T-helper 1 cell treated with Interleukin-12 subunit alpha and Interleukin-12 subunit beta and Interleukin-4 antibody, amounts not matched to agents 30 ng/mL and 1 ng/mL, for 36 hours (primary cell): ENCODE measurements around the gene UBB. TPM values are rescaled to one million over a fixed set of nuclear protein-coding genes. Genes with fewer than 3 reads are reported as not detected.

ENCODE experiments used
- intact Hi-C: fragments of 100-400 bp; cut with micrococcal nuclease; formaldehyde crosslinking; loops from one replicate; pipeline ENCODE4 v1.15.1; 2024
- total RNA-seq: library from RNA; stranded (reverse); gene quantifications from 2 replicates; pipeline ENCODE4 v1.2.3, GENCODE V29; 2022

UBB gene
- 1,398 and 1,399 TPM in 2 replicates for total RNA-seq

- intact Hi-C loops: loop anchor here (1.0 to 10.0 kb wide), 9 partner anchors 18 to 272 kb away; partner anchors contain the start of genes CENPV, PIGL and ZNF624
Observed at GRCh38 chr17:16380640-16381495, at the start of gene UBB. Gene UBB (plus strand): TSS chr17:16381091. CDS start chr17:16381908, 817 bp downstream.

GRCh38 chr17:16338391-16338790 is 42.5 kb upstream of the UBB start:
- intact Hi-C loops: no loop called here

- intact Hi-C loops: no loop called here
Observed at GRCh38 chr17:16339402-16339801, 41.5 kb upstream of the UBB start.

GRCh38 chr17:16339959-16340358 is 40.9 kb upstream of the UBB start:
- intact Hi-C loops: no loop called here

GRCh38 chr17:16342979-16343378 is 37.9 kb upstream of the UBB start:
- intact Hi-C loops: no loop called here

GRCh38 chr17:16343569-16343968 is 37.3 kb upstream of the UBB start:
- intact Hi-C loops: no loop called here

- intact Hi-C loops: no loop called here
Observed at GRCh38 chr17:16345565-16345964, 35.3 kb upstream of the UBB start.

GRCh38 chr17:16346721-16347271 is 34.1 kb upstream of the UBB start:
- intact Hi-C loops: no loop called here

- intact Hi-C loops: no loop called here
Observed at GRCh38 chr17:16348586-16348985, 32.3 kb upstream of the UBB start.

GRCh38 chr17:16349431-16349830 is 31.5 kb upstream of the UBB start:
- intact Hi-C loops: no loop called here

- intact Hi-C loops: loop anchor here (2.0 kb wide), 2 partner anchors 29 to 135 kb away; partner anchors contain the start of genes PIGL and UBB
Observed at GRCh38 chr17:16351831-16352230, 29.1 kb upstream of the UBB start.

- intact Hi-C loops: loop anchor here (2.0 kb wide), 2 partner anchors 29 to 135 kb away; partner anchors contain the start of genes PIGL and UBB
Observed at GRCh38 chr17:16352303-16352666, 28.6 kb upstream of the UBB start.

- intact Hi-C loops: loop anchor here (1.0 to 2.0 kb wide), 4 partner anchors 11 to 136 kb away; partner anchors contain the start of genes PIGL and UBB
Observed at GRCh38 chr17:16352667-16353316, 28.1 kb upstream of the UBB start.

GRCh38 chr17:16353317-16354174 is 27.3 kb upstream of the UBB start, which contains the start of gene CENPV:
Gene CENPV (minus strand): TSS chr17:16353469. CDS start chr17:16353436, 33 bp downstream.
- intact Hi-C loops: loop anchor here (1.0 to 2.0 kb wide), 4 partner anchors 10 to 137 kb away; partner anchors contain the start of genes PIGL and UBB

GRCh38 chr17:16354585-16354984 is 26.3 kb upstream of the UBB start:
- intact Hi-C loops: no loop called here

GRCh38 chr17:16358394-16358793 is 22.5 kb upstream of the UBB start:
- intact Hi-C loops: no loop called here

GRCh38 chr17:16361874-16362273 is 19.0 kb upstream of the UBB start:
- intact Hi-C loops: loop anchor here (2.0 to 10.0 kb wide), 3 partner anchors 19 to 337 kb away; partner anchors contain the start of gene UBB

- intact Hi-C loops: loop anchor here (1.0 to 10.0 kb wide), 6 partner anchors 11 to 339 kb away; partner anchors contain the start of genes CENPV, TRPV2 and UBB
Observed at GRCh38 chr17:16363749-16364536, 16.9 kb upstream of the UBB start.

GRCh38 chr17:16364625-16365024 is 16.3 kb upstream of the UBB start:
- intact Hi-C loops: loop anchor here (5.0 to 10.0 kb wide), 2 partner anchors 73 to 340 kb away; no protein-coding TSS in a partner anchor

- intact Hi-C loops: no loop called here
Observed at GRCh38 chr17:16371742-16372141, 9.1 kb upstream of the UBB start.
